Spleen (tissue), 11 donors: ENCODE results near the gene DRAXIN. TPM values are rescaled to one million over a fixed set of nuclear protein-coding genes. Genes with fewer than 3 reads are reported as not detected.
A peak's percentile ranks its signal among the peaks of the same experiment; 100 is the strongest.

Experiments used
- DNase-seq: peaks from one replicate; pipeline ENCODE4 v3.0.0-alpha.2; 2020
- H3K27ac ChIP-seq, 8 donors: fragments of 200-600 bp; sonication (generic) in 7 of 8; 1 replicate in 4 of 8; 2 replicates in 4 of 8; pipeline versions ENCODE4 v1.5.0 to v1.8.0; 2016 to 2021; ENCODE audit warnings: inconsistent platforms in 4 of 8, mild to moderate bottlenecking in 4 of 8, moderate library complexity in 1 of 8
- H3K27me3 ChIP-seq, 7 donors: fragments of 200-600 bp; sonication (generic) in 6 of 7; replicated peaks in 1 of 7; 1 replicate in 4 of 7; 2 replicates in 3 of 7; pipeline versions ENCODE4 v1.5.0 to v1.8.0; 2016 to 2021; ENCODE audit warnings: inconsistent platforms in 3 of 7, mild to moderate bottlenecking in 1 of 7
- H3K36me3 ChIP-seq, 6 donors: fragments of 200-600 bp; sonication (generic) in 5 of 6; 1 replicate in 4 of 6; 2 replicates in 2 of 6; pipeline versions ENCODE4 v1.5.0 to v1.8.0; 2016 to 2021; ENCODE audit warnings: inconsistent platforms in 2 of 6
- H3K4me1 ChIP-seq, 6 donors: fragments of 200-600 bp; sonication (generic) in 5 of 6; 1 replicate in 3 of 6; 2 replicates in 3 of 6; pipeline versions ENCODE4 v1.5.0 to v1.8.0; 2016 to 2021; ENCODE audit warnings: inconsistent platforms in 3 of 6
- H3K4me3 ChIP-seq, 8 donors: fragments of 200-600 bp; sonication (generic) in 7 of 8; 1 replicate in 4 of 8; 2 replicates in 4 of 8; pipeline versions ENCODE4 v1.5.0 to v1.8.0; 2016 to 2021; ENCODE audit warnings: inconsistent platforms in 4 of 8, mild to moderate bottlenecking in 4 of 8, moderate library complexity in 2 of 8
- H3K9me3 ChIP-seq, 8 donors: fragments of 200-600 bp; sonication (generic) in 7 of 8; 1 replicate in 4 of 8; 2 replicates in 4 of 8; pipeline versions ENCODE4 v1.5.0 to v1.8.0; 2016 to 2021; ENCODE audit warnings: inconsistent platforms in 4 of 8
- CTCF ChIP-seq, 11 experiments: fragments of 200-600 bp in 7 of 11; fragments of 450-650 bp in 4 of 11; sonication (generic) in 4 of 11; IDR thresholded peaks in 8 of 11; conservative IDR thresholded peaks in 3 of 11; 1 replicate in 7 of 11; 2 replicates in 4 of 11; pipeline versions ENCODE4 v1.4.0 to v1.8.0; 2016 to 2021; ENCODE audit warnings: antibody characterized with exemption in 11 of 11, inconsistent platforms in 4 of 11, mild to moderate bottlenecking in 1 of 11
- POLR2A ChIP-seq, 3 donors: fragments of 450-650 bp; IDR thresholded peaks; one replicate each; pipeline ENCODE4 v1.5.1; 2017; ENCODE audit warnings: antibody characterized with exemption in 3 of 3, mild to moderate bottlenecking in 1 of 3
- POLR2AphosphoS5 ChIP-seq, 3 donors: sonication (generic); formaldehyde crosslinking; IDR thresholded peaks; one replicate each; pipeline ENCODE4 v1.5.1; 2017; ENCODE audit warnings: antibody characterized with exemption in 3 of 3
- WGBS, 5 donors: extraction: QIAGEN DNeasy Blood & Tissue Kit in 3 of 5; methylation state at CpG; one replicate each; pipeline versions ENCODE4 v1.1.5 to v1.1.7; 2013 to 2018; 5-methylcytosine and 5-hydroxymethylcytosine counted together
- intact Hi-C: fragments of 100-400 bp; cut with DNase I; formaldehyde crosslinking; loops from one replicate; pipeline ENCODE4 v1.15.0; 2023; ENCODE audit warnings: low total_unique reads
- polyA plus RNA-seq, 3 donors: library from polyadenylated mRNA; stranded (reverse); fragments of 200-250 nt; gene quantifications; one replicate each; pipeline ENCODE4 v1.2.1, GENCODE V29; 2013
- total RNA-seq, 7 donors: library from RNA; depleted of rRNA in 3 of 7; stranded (reverse); fragments of >200 nt in 3 of 7; fragmentation: NEBNext Ultra II Directional in 4 of 7; extraction: Animal tissue kit (Norgen Biotek cat#: 25700) in 4 of 7; gene quantifications; one replicate each; pipeline versions ENCODE4 v1.1.0 to v1.2.1, GENCODE V29; 2016 to 2021
- donor health status: healthy with polysubstance abuse.
- donor health status: DM: no; HTN: no; CAD: no; lungs with moderate emphysema.
- donor health status: DM: no; HTN: no; CAD: no.
- donor health status: Bipolar disorder and iron deficiency.
- donor health status: healthy.
- donor health status: DM: no; HTN: no; CAD: no.
- donor health status: DM: yes; HTN: yes; CAD: no.

DRAXIN gene
- total and polyA plus RNA-seq, 10 donors, result 0.04 to 0.37 (median 0.10) TPM; not detected in 3

GRCh38 chr1:11691928-11692711, 610 bp downstream of the DRAXIN start:
- no peak for DNase-seq
- peaks cover 5 to 88% (median 55%) of the 10 kb centered on the region in 7 donors for H3K27me3 ChIP-seq

GRCh38 chr1:11693024-11693590, 1.6 kb downstream of the DRAXIN start:
- Histone ChIP-seq H3K4me1 (peaks cover 15 to 40% (median 33%) of the 10 kb centered on the region in 6 donors), H3K27ac (no peak overlapping the region), H3K9me3 (no peaks in the 10 kb centered on the region), H3K4me3 (peak overlapping the region in 1 of 8 donors; percentile 66), H3K27me3 (peaks cover 5 to 85% (median 54%) of the 10 kb centered on the region in 7 donors), H3K36me3 (no peaks in the 10 kb centered on the region)
- WGBS, 5 donors, result 2 to 14% (median 6%) methylated on average over 5 to 6 of the region's 6 CpGs
- no peak for TF ChIP-seq POLR2A (IDR thresholded peaks at IDR 0.05)
- no peak for TF ChIP-seq POLR2AphosphoS5 (IDR thresholded peaks at IDR 0.05)
- TF ChIP-seq CTCF (IDR thresholded peaks at IDR 0.05 in 8 of 11, conservative IDR thresholded peaks at IDR 0.05 in 3 of 11), result no peak
- DNase-seq, result no peak
- intact Hi-C loops, result no loop called here

More at GRCh38 chr1:11691928-11692711, 610 bp downstream of the DRAXIN start:
- Histone ChIP-seq H3K27ac (no peak overlapping the region), H3K9me3 (no peaks in the 10 kb centered on the region), H3K4me3 (peak overlapping the region in 6 of 8 donors; percentile 26 to 66 (median 34)), H3K4me1 (peaks cover 15 to 40% (median 33%) of the 10 kb centered on the region in 6 donors), H3K36me3 (no peaks in the 10 kb centered on the region)
- intact Hi-C loops, result no loop called here
- WGBS, 5 donors, result 5 to 8% (median 7%) methylated on average over 49 to 64 of the region's 64 CpGs
- TF ChIP-seq CTCF (IDR thresholded peaks at IDR 0.05 in 8 of 11, conservative IDR thresholded peaks at IDR 0.05 in 3 of 11) (no peak), POLR2AphosphoS5 (IDR thresholded peaks at IDR 0.05) (no peak), POLR2A (IDR thresholded peaks at IDR 0.05) (no peak)

GRCh38 chr1:11693917-11694316, 2.4 kb downstream of the DRAXIN start:
- Histone ChIP-seq H3K27me3 (peaks cover 5 to 77% (median 51%) of the 10 kb centered on the region in 7 donors), H3K4me3 (no peak overlapping the region), H3K4me1 (peaks cover 15 to 40% (median 33%) of the 10 kb centered on the region in 6 donors), H3K36me3 (no peaks in the 10 kb centered on the region), H3K27ac (no peak overlapping the region), H3K9me3 (no peaks in the 10 kb centered on the region)
- no peak for DNase-seq
- intact Hi-C loops, result no loop called here
- 58 to 77% (median 64%) methylated on average over 5 of the region's 5 CpGs for WGBS, 5 donors
- TF ChIP-seq POLR2AphosphoS5 (IDR thresholded peaks at IDR 0.05), result no peak
- TF ChIP-seq CTCF (IDR thresholded peaks at IDR 0.05 in 8 of 11, conservative IDR thresholded peaks at IDR 0.05 in 3 of 11), result no peak
- no peak for TF ChIP-seq POLR2A (IDR thresholded peaks at IDR 0.05)

- Histone ChIP-seq H3K4me1 (peaks cover 11 to 29% (median 24%) of the 10 kb centered on the region in 6 donors), H3K27me3 (peaks cover 5 to 75% (median 43%) of the 10 kb centered on the region in 7 donors), H3K27ac (no peak overlapping the region), H3K36me3 (no peaks in the 10 kb centered on the region), H3K4me3 (no peak overlapping the region), H3K9me3 (no peaks in the 10 kb centered on the region)
- WGBS, 5 donors, result 81 to 97% (median 86%) methylated on average over 6 of the region's 6 CpGs
- intact Hi-C loops, result no loop called here
- no peak for TF ChIP-seq CTCF (IDR thresholded peaks at IDR 0.05 in 8 of 11, conservative IDR thresholded peaks at IDR 0.05 in 3 of 11)
- no peak for TF ChIP-seq POLR2AphosphoS5 (IDR thresholded peaks at IDR 0.05)
- TF ChIP-seq POLR2A (IDR thresholded peaks at IDR 0.05), result no peak
- DNase-seq, result no peak
These were observed 4.4 kb downstream of the DRAXIN start for GRCh38 chr1:11695861-11696260.
